Measurements from ENCODE around the gene MPHOSPH9. TPM values are rescaled to one million over a fixed set of nuclear protein-coding genes. Genes with fewer than 3 reads are reported as not detected.

The MPHOSPH9 gene
- total and polyA plus RNA-seq, 2 of the 13 experiments (the other 11 are each of a cell fraction or from before 2014, with no cell fraction given) = 20.3 to 63.4 TPM

DNA sequence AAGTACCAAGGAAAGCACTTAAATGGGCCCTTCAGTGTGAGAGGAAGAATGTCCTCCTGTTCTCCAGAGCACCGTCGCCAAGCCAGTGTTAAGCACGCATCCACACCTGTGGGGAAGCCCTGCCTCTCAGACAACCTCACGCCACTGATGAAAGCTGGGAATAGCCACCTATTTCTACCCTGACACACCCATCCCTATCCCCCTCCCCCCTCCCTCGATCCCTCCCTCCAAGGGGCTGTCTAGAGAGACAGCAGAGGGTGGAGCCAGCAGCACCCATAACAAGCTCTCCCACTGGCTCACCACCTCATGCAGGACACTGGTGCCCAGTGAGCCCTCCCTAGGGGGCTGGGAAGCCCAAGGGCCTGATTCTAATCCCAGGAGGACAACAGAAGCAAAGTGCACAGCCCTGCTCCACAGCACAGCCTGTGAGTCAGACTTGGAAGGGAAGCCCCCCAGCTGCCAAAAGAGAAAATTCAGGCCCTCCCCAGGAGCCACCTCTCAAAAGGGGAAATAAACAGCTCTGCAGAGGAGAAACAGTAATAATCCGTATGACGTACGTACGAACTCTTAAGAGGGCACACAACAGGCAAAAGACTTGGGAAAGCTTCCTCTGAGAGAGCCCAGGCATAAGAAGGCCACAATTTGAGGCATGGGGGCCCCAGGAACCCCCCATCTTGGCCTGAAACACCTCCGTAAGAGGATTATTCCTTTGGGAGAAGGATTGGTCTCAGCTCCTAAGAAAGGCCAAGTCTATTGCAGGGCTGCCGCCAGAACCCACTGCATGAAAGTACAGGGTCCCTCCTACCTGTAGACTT, 89.8 kb downstream of the MPHOSPH9 start (continued):
- TF ChIP-seq, protein P1, sequence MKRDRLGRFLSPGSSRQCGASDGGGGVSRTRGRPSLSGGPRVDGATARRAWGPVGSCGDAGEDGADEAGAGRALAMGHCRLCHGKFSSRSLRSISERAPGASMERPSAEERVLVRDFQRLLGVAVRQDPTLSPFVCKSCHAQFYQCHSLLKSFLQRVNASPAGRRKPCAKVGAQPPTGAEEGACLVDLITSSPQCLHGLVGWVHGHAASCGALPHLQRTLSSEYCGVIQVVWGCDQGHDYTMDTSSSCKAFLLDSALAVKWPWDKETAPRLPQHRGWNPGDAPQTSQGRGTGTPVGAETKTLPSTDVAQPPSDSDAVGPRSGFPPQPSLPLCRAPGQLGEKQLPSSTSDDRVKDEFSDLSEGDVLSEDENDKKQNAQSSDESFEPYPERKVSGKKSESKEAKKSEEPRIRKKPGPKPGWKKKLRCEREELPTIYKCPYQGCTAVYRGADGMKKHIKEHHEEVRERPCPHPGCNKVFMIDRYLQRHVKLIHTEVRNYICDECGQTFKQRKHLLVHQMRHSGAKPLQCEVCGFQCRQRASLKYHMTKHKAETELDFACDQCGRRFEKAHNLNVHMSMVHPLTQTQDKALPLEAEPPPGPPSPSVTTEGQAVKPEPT (CRISPR knock-in tag; IDR thresholded peaks at IDR 0.05; ENCODE audit: low read depth) = 0 out of 2 replicates have a peak, but pooled peaks have one; percentile 26
- TF ChIP-seq STAG1 (CRISPR knock-in tag; IDR thresholded peaks at IDR 0.05) (peak; percentile 8; the same call in 1 of the 2 replicates), POLR2AphosphoS5 (IDR thresholded peaks at IDR 0.05; ENCODE audit: low read depth, low read length) (0 out of 2 replicates have a peak, but pooled peaks have one; percentile 24), MEF2D (CRISPR knock-in tag; IDR thresholded peaks at IDR 0.05) (0 out of 2 replicates have a peak, but pooled peaks have one; percentile 28), SALL1 (CRISPR knock-in tag; IDR thresholded peaks at IDR 0.05) (peak; percentile 16; the same call in 1 of the 2 replicates), HOXA3 (CRISPR knock-in tag; IDR thresholded peaks at IDR 0.05) (peak; percentile 38; the same call in 1 of the 2 replicates), SKI (IDR thresholded peaks at IDR 0.05; ENCODE audit: partially characterized antibody) (peak; percentile 11), SOX6 (IDR thresholded peaks at IDR 0.05) (no peak), SOX6 (CRISPR knock-in tag; IDR thresholded peaks at IDR 0.05) (0 out of 2 replicates have a peak, but pooled peaks have one; percentile 19), SAP130 (CRISPR knock-in tag; IDR thresholded peaks at IDR 0.05; ENCODE audit: low read depth) (peak; percentile 63), HDAC1 (CRISPR knock-in tag; IDR thresholded peaks at IDR 0.05) (peak; percentile 34; the same call in 1 of the 2 replicates), ELF1 (CRISPR knock-in tag; IDR thresholded peaks at IDR 0.05) (no peak), ZNF768 (CRISPR knock-in tag; IDR thresholded peaks at IDR 0.05) (peak; percentile 54; the same call in 1 of the 2 replicates), POLR2A (IDR thresholded peaks at IDR 0.05; ENCODE audit: insufficient read depth in 1 of 2, low read depth in 2 of 2, low read length in 2 of 2) (peak in 1 of 2 experiments; percentile 60; a peak in 1 of 4 replicates), PITX1 (CRISPR knock-in tag; IDR thresholded peaks at IDR 0.05) (peak; percentile 51; the same call in 1 of the 2 replicates), ZNF331 (CRISPR knock-in tag; IDR thresholded peaks at IDR 0.05) (0 out of 2 replicates have a peak, but pooled peaks have one; percentile 9), ZBTB7B (CRISPR knock-in tag; IDR thresholded peaks at IDR 0.05) (0 out of 2 replicates have a peak, but pooled peaks have one; percentile 31)
- TF ChIP-seq, protein P2, sequence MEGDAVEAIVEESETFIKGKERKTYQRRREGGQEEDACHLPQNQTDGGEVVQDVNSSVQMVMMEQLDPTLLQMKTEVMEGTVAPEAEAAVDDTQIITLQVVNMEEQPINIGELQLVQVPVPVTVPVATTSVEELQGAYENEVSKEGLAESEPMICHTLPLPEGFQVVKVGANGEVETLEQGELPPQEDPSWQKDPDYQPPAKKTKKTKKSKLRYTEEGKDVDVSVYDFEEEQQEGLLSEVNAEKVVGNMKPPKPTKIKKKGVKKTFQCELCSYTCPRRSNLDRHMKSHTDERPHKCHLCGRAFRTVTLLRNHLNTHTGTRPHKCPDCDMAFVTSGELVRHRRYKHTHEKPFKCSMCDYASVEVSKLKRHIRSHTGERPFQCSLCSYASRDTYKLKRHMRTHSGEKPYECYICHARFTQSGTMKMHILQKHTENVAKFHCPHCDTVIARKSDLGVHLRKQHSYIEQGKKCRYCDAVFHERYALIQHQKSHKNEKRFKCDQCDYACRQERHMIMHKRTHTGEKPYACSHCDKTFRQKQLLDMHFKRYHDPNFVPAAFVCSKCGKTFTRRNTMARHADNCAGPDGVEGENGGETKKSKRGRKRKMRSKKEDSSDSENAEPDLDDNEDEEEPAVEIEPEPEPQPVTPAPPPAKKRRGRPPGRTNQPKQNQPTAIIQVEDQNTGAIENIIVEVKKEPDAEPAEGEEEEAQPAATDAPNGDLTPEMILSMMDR (CRISPR knock-in tag; IDR thresholded peaks at IDR 0.05) = peak; percentile 27; the same call in 1 of the 2 replicates
- TF ChIP-seq, protein P3, sequence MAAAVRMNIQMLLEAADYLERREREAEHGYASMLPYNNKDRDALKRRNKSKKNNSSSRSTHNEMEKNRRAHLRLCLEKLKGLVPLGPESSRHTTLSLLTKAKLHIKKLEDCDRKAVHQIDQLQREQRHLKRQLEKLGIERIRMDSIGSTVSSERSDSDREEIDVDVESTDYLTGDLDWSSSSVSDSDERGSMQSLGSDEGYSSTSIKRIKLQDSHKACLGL (CRISPR knock-in tag; IDR thresholded peaks at IDR 0.05) = no peak
- TF ChIP-seq, protein P4, sequence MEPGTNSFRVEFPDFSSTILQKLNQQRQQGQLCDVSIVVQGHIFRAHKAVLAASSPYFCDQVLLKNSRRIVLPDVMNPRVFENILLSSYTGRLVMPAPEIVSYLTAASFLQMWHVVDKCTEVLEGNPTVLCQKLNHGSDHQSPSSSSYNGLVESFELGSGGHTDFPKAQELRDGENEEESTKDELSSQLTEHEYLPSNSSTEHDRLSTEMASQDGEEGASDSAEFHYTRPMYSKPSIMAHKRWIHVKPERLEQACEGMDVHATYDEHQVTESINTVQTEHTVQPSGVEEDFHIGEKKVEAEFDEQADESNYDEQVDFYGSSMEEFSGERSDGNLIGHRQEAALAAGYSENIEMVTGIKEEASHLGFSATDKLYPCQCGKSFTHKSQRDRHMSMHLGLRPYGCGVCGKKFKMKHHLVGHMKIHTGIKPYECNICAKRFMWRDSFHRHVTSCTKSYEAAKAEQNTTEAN (CRISPR knock-in tag; conservative IDR thresholded peaks at IDR 0.05) = 0 out of 2 replicates have a peak, but pooled peaks have one; percentile 30
- TF ChIP-seq, protein P5, sequence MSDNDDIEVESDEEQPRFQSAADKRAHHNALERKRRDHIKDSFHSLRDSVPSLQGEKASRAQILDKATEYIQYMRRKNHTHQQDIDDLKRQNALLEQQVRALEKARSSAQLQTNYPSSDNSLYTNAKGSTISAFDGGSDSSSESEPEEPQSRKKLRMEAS (IDR thresholded peaks at IDR 0.05) = 0 out of 2 replicates have a peak, but pooled peaks have one; percentile 14
- TF ChIP-seq, protein P6, sequence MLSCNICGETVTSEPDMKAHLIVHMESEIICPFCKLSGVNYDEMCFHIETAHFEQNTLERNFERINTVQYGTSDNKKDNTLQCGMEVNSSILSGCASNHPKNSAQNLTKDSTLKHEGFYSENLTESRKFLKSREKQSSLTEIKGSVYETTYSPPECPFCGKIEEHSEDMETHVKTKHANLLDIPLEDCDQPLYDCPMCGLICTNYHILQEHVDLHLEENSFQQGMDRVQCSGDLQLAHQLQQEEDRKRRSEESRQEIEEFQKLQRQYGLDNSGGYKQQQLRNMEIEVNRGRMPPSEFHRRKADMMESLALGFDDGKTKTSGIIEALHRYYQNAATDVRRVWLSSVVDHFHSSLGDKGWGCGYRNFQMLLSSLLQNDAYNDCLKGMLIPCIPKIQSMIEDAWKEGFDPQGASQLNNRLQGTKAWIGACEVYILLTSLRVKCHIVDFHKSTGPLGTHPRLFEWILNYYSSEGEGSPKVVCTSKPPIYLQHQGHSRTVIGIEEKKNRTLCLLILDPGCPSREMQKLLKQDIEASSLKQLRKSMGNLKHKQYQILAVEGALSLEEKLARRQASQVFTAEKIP (CRISPR knock-in tag; IDR thresholded peaks at IDR 0.05; ENCODE audit: borderline replicate concordance) = no peak
